Measurements from ENCODE around the gene CHN1.

Gene CHN1

GRCh38 chr2:174776675-174777074 lies 228.5 kb downstream of the CHN1 start:
- Histone ChIP-seq H3K4me1 (ENCODE audit: control insufficient read depth, low read depth, low read length) (peaks cover 29% of the 10 kb centered on the region), H4K8ac (ENCODE audit: low read depth, low read length) (no peak overlapping the region), H3K9ac (ENCODE audit: low read length) (no peak overlapping the region)

GRCh38 chr2:174776223-174776622 lies 229.0 kb downstream of the CHN1 start:
- no peak overlapping the region for H3K4me2 ChIP-seq (ENCODE audit: low read length)
- no peak overlapping the region for H3K4ac ChIP-seq (ENCODE audit: low read depth, low read length)
- H3K79me1 ChIP-seq (ENCODE audit: low read length), result no peaks in the 10 kb centered on the region
- H3K18ac ChIP-seq (ENCODE audit: low read length), result no peak overlapping the region
- peaks cover 29% of the 10 kb centered on the region for H3K4me1 ChIP-seq (ENCODE audit: control insufficient read depth, low read depth, low read length)
- H2BK5ac ChIP-seq (ENCODE audit: low read length), result no peak overlapping the region
- H4K8ac ChIP-seq (ENCODE audit: low read depth, low read length), result no peak overlapping the region
- H3K36me3 ChIP-seq (ENCODE audit: control insufficient read depth, insufficient read depth, low read length), result no peaks in the 10 kb centered on the region
- no peak overlapping the region for H3K4me3 ChIP-seq (ENCODE audit: low read length)
- no peak overlapping the region for H2BK15ac ChIP-seq (replicated peaks; ENCODE audit: low read depth)
- no peak overlapping the region for H3K56ac ChIP-seq (ENCODE audit: low read length)
- H3K23ac ChIP-seq (ENCODE audit: low read length), result no peak overlapping the region
- H3K27me3 ChIP-seq (ENCODE audit: insufficient read depth, low read length, poor library complexity), result no peaks in the 10 kb centered on the region
- peak overlapping the region; percentile 19 for H2AK5ac ChIP-seq (ENCODE audit: low read length)
- no peak overlapping the region for H2BK120ac ChIP-seq (ENCODE audit: low read depth, low read length)
- WGBS (ENCODE audit: extremely low coverage, insufficient coverage, low lambda C conversion rate), result no CpG with 5 or more reads among the region's 6 CpGs
- H3K79me2 ChIP-seq (ENCODE audit: control insufficient read depth, insufficient read depth, low read length), result no peaks in the 10 kb centered on the region
- H3K27ac ChIP-seq (ENCODE audit: low read depth, low read length), result no peak overlapping the region
- no peak overlapping the region for H4K5ac ChIP-seq (ENCODE audit: low read length)
- DNase-seq, result peak; percentile 80
- H3K9ac ChIP-seq (ENCODE audit: low read length), result no peak overlapping the region

More at GRCh38 chr2:174776675-174777074, 228.5 kb downstream of the CHN1 start:
- no peaks in the 10 kb centered on the region for H3K27me3 ChIP-seq (ENCODE audit: insufficient read depth, low read length, poor library complexity)
- H3K18ac ChIP-seq (ENCODE audit: low read length), result peak overlapping the region; percentile 3
- H3K79me2 ChIP-seq (ENCODE audit: control insufficient read depth, insufficient read depth, low read length), result no peaks in the 10 kb centered on the region
- H2BK15ac ChIP-seq (replicated peaks; ENCODE audit: low read depth), result no peak overlapping the region
- no peak overlapping the region for H3K23ac ChIP-seq (ENCODE audit: low read length)
- no peak overlapping the region for H2BK120ac ChIP-seq (ENCODE audit: low read depth, low read length)
- H2BK5ac ChIP-seq (ENCODE audit: low read length), result no peak overlapping the region
- H3K4me2 ChIP-seq (ENCODE audit: low read length), result no peak overlapping the region
- DNase-seq, result no peak
- no peak overlapping the region for H2AK5ac ChIP-seq (ENCODE audit: low read length)
- no peaks in the 10 kb centered on the region for H3K36me3 ChIP-seq (ENCODE audit: control insufficient read depth, insufficient read depth, low read length)
- no peak overlapping the region for H3K27ac ChIP-seq (ENCODE audit: low read depth, low read length)
- no CpG with 5 or more reads among the region's 3 CpGs for WGBS (ENCODE audit: extremely low coverage, insufficient coverage, low lambda C conversion rate)
- no peak overlapping the region for H3K4me3 ChIP-seq (ENCODE audit: low read length)
- H3K4ac ChIP-seq (ENCODE audit: low read depth, low read length), result no peak overlapping the region
- no peak overlapping the region for H4K5ac ChIP-seq (ENCODE audit: low read length)
- H3K56ac ChIP-seq (ENCODE audit: low read length), result peak overlapping the region; percentile 2
- H3K79me1 ChIP-seq (ENCODE audit: low read length), result no peaks in the 10 kb centered on the region

GRCh38 chr2:174775571-174775980 lies 229.6 kb downstream of the CHN1 start:
- H3K18ac ChIP-seq (ENCODE audit: low read length), result no peak overlapping the region
- H4K5ac ChIP-seq (ENCODE audit: low read length), result no peak overlapping the region
- H3K23ac ChIP-seq (ENCODE audit: low read length), result no peak overlapping the region
- no peaks in the 10 kb centered on the region for H3K36me3 ChIP-seq (ENCODE audit: control insufficient read depth, insufficient read depth, low read length)
- no peak overlapping the region for H3K4me2 ChIP-seq (ENCODE audit: low read length)
- no peaks in the 10 kb centered on the region for H3K79me1 ChIP-seq (ENCODE audit: low read length)
- H3K9ac ChIP-seq (ENCODE audit: low read length), result no peak overlapping the region
- no peak overlapping the region for H2BK15ac ChIP-seq (replicated peaks; ENCODE audit: low read depth)
- no CpG with 5 or more reads among the region's 5 CpGs for WGBS (ENCODE audit: extremely low coverage, insufficient coverage, low lambda C conversion rate)
- peak overlapping the region; percentile 34 for H2AK5ac ChIP-seq (ENCODE audit: low read length)
- no peak overlapping the region for H3K4ac ChIP-seq (ENCODE audit: low read depth, low read length)
- H3K27me3 ChIP-seq (ENCODE audit: insufficient read depth, low read length, poor library complexity), result no peaks in the 10 kb centered on the region
- no peaks in the 10 kb centered on the region for H3K79me2 ChIP-seq (ENCODE audit: control insufficient read depth, insufficient read depth, low read length)
- peaks cover 25% of the 10 kb centered on the region for H3K4me1 ChIP-seq (ENCODE audit: control insufficient read depth, low read depth, low read length)
- H2BK5ac ChIP-seq (ENCODE audit: low read length), result peak overlapping the region; percentile 31
- no peak overlapping the region for H2BK120ac ChIP-seq (ENCODE audit: low read depth, low read length)
- DNase-seq, result peak; percentile 80
- H4K8ac ChIP-seq (ENCODE audit: low read depth, low read length), result no peak overlapping the region
- H3K4me3 ChIP-seq (ENCODE audit: low read length), result no peak overlapping the region
- no peak overlapping the region for H3K27ac ChIP-seq (ENCODE audit: low read depth, low read length)
- H3K56ac ChIP-seq (ENCODE audit: low read length), result peak overlapping the region; percentile 22

GRCh38 chr2:174774886-174775285 lies 230.3 kb downstream of the CHN1 start:
- no peak overlapping the region for H3K18ac ChIP-seq (ENCODE audit: low read length)
- H4K5ac ChIP-seq (ENCODE audit: low read length), result no peak overlapping the region
- H3K56ac ChIP-seq (ENCODE audit: low read length), result no peak overlapping the region
- no peak overlapping the region for H4K8ac ChIP-seq (ENCODE audit: low read depth, low read length)
- no peak overlapping the region for H2BK15ac ChIP-seq (replicated peaks; ENCODE audit: low read depth)
- no peaks in the 10 kb centered on the region for H3K79me2 ChIP-seq (ENCODE audit: control insufficient read depth, insufficient read depth, low read length)
- H2AK5ac ChIP-seq (ENCODE audit: low read length), result no peak overlapping the region
- no peaks in the 10 kb centered on the region for H3K27me3 ChIP-seq (ENCODE audit: insufficient read depth, low read length, poor library complexity)
- H3K4me2 ChIP-seq (ENCODE audit: low read length), result no peak overlapping the region
- no peak overlapping the region for H3K23ac ChIP-seq (ENCODE audit: low read length)
- no peak overlapping the region for H2BK5ac ChIP-seq (ENCODE audit: low read length)
- H3K79me1 ChIP-seq (ENCODE audit: low read length), result no peaks in the 10 kb centered on the region
- no CpG with 5 or more reads among the region's 4 CpGs for WGBS (ENCODE audit: extremely low coverage, insufficient coverage, low lambda C conversion rate)
- no peak overlapping the region for H3K4me3 ChIP-seq (ENCODE audit: low read length)
- no peaks in the 10 kb centered on the region for H3K36me3 ChIP-seq (ENCODE audit: control insufficient read depth, insufficient read depth, low read length)
- no peak overlapping the region for H2BK120ac ChIP-seq (ENCODE audit: low read depth, low read length)
- peaks cover 19% of the 10 kb centered on the region for H3K4me1 ChIP-seq (ENCODE audit: control insufficient read depth, low read depth, low read length)
- H3K4ac ChIP-seq (ENCODE audit: low read depth, low read length), result no peak overlapping the region
- H3K27ac ChIP-seq (ENCODE audit: low read depth, low read length), result no peak overlapping the region
- H3K9ac ChIP-seq (ENCODE audit: low read length), result no peak overlapping the region
- DNase-seq, result no peak

GRCh38 chr2:174773215-174773614 lies 232.0 kb downstream of the CHN1 start:
- H3K4me1 ChIP-seq (ENCODE audit: control insufficient read depth, low read depth, low read length), result peaks cover 11% of the 10 kb centered on the region
- no peak overlapping the region for H3K56ac ChIP-seq (ENCODE audit: low read length)
- no peak overlapping the region for H2BK120ac ChIP-seq (ENCODE audit: low read depth, low read length)
- no peaks in the 10 kb centered on the region for H3K27me3 ChIP-seq (ENCODE audit: insufficient read depth, low read length, poor library complexity)
- H2BK15ac ChIP-seq (replicated peaks; ENCODE audit: low read depth), result no peak overlapping the region
- DNase-seq, result no peak
- no peaks in the 10 kb centered on the region for H3K79me2 ChIP-seq (ENCODE audit: control insufficient read depth, insufficient read depth, low read length)
- no CpG with 5 or more reads among the region's 2 CpGs for WGBS (ENCODE audit: extremely low coverage, insufficient coverage, low lambda C conversion rate)
- no peak overlapping the region for H3K4me2 ChIP-seq (ENCODE audit: low read length)
- no peak overlapping the region for H2AK5ac ChIP-seq (ENCODE audit: low read length)
- H3K4me3 ChIP-seq (ENCODE audit: low read length), result no peak overlapping the region
- H3K36me3 ChIP-seq (ENCODE audit: control insufficient read depth, insufficient read depth, low read length), result no peaks in the 10 kb centered on the region
- no peak overlapping the region for H3K23ac ChIP-seq (ENCODE audit: low read length)
- no peak overlapping the region for H4K8ac ChIP-seq (ENCODE audit: low read depth, low read length)
- no peak overlapping the region for H3K9ac ChIP-seq (ENCODE audit: low read length)
- no peak overlapping the region for H3K27ac ChIP-seq (ENCODE audit: low read depth, low read length)
- no peak overlapping the region for H4K5ac ChIP-seq (ENCODE audit: low read length)
- no peaks in the 10 kb centered on the region for H3K79me1 ChIP-seq (ENCODE audit: low read length)
- H3K4ac ChIP-seq (ENCODE audit: low read depth, low read length), result no peak overlapping the region
- H3K18ac ChIP-seq (ENCODE audit: low read length), result no peak overlapping the region
- no peak overlapping the region for H2BK5ac ChIP-seq (ENCODE audit: low read length)

- peak overlapping the region; percentile 21 for H4K5ac ChIP-seq (ENCODE audit: low read length)
- no peaks in the 10 kb centered on the region for H3K79me1 ChIP-seq (ENCODE audit: low read length)
- no peak overlapping the region for H4K8ac ChIP-seq (ENCODE audit: low read depth, low read length)
- no peak overlapping the region for H3K4me2 ChIP-seq (ENCODE audit: low read length)
- H3K56ac ChIP-seq (ENCODE audit: low read length), result peak overlapping the region; percentile 73
- no peak overlapping the region for H2BK15ac ChIP-seq (replicated peaks; ENCODE audit: low read depth)
- H2AK5ac ChIP-seq (ENCODE audit: low read length), result no peak overlapping the region
- peak overlapping the region; percentile 5 for H3K9ac ChIP-seq (ENCODE audit: low read length)
- peaks cover 11% of the 10 kb centered on the region for H3K4me1 ChIP-seq (ENCODE audit: control insufficient read depth, low read depth, low read length)
- no peak for DNase-seq
- peak overlapping the region; percentile 39 for H2BK120ac ChIP-seq (ENCODE audit: low read depth, low read length)
- no peak overlapping the region for H3K4me3 ChIP-seq (ENCODE audit: low read length)
- H3K27me3 ChIP-seq (ENCODE audit: insufficient read depth, low read length, poor library complexity), result no peaks in the 10 kb centered on the region
- no CpG with 5 or more reads among the region's 5 CpGs for WGBS (ENCODE audit: extremely low coverage, insufficient coverage, low lambda C conversion rate)
- no peaks in the 10 kb centered on the region for H3K36me3 ChIP-seq (ENCODE audit: control insufficient read depth, insufficient read depth, low read length)
- H3K4ac ChIP-seq (ENCODE audit: low read depth, low read length), result peak overlapping the region; percentile 88
- H3K23ac ChIP-seq (ENCODE audit: low read length), result no peak overlapping the region
- H2BK5ac ChIP-seq (ENCODE audit: low read length), result peak overlapping the region; percentile 52
- peak overlapping the region; percentile 24 for H3K18ac ChIP-seq (ENCODE audit: low read length)
- peak overlapping the region; percentile 87 for H3K27ac ChIP-seq (ENCODE audit: low read depth, low read length)
- no peaks in the 10 kb centered on the region for H3K79me2 ChIP-seq (ENCODE audit: control insufficient read depth, insufficient read depth, low read length)
These were observed 232.7 kb downstream of the CHN1 start for GRCh38 chr2:174772472-174772801.
